Parathyroid adenoma (tissue), 2 donors: ENCODE results near the gene KAZN.

Experiments
- H2AFZ ChIP-seq: fragments of 300-600 bp; sonication (generic); one replicate; pipeline ENCODE4 v1.7.0; 2017; ENCODE audit warnings: antibody characterized with exemption, mild to moderate bottlenecking
- H3K27ac ChIP-seq: fragments of 300-600 bp; sonication (generic); one replicate; pipeline ENCODE4 v1.7.0; 2017
- H3K27me3 ChIP-seq: fragments of 300-600 bp; sonication (generic); one replicate; pipeline ENCODE4 v1.7.0; 2017; ENCODE audit warnings: low read length; ENCODE audit not compliant: control insufficient read depth, insufficient read depth
- H3K36me3 ChIP-seq: fragments of 300-600 bp; sonication (generic); one replicate; pipeline ENCODE4 v1.7.0; 2017; ENCODE audit warnings: low read length; ENCODE audit not compliant: control insufficient read depth, insufficient read depth
- H3K4me1 ChIP-seq: fragments of 300-600 bp; sonication (generic); one replicate; pipeline ENCODE4 v1.7.0; 2017; ENCODE audit warnings: control low read depth
- H3K4me2 ChIP-seq: fragments of 300-600 bp; sonication (generic); one replicate; pipeline ENCODE4 v1.7.0; 2017; ENCODE audit warnings: low read length
- H3K4me3 ChIP-seq: fragments of 300-600 bp; sonication (generic); one replicate; pipeline ENCODE4 v1.7.0; 2017; ENCODE audit warnings: low read depth, low read length
- H3K79me2 ChIP-seq: fragments of 300-600 bp; sonication (generic); one replicate; pipeline ENCODE4 v1.7.0; 2017; ENCODE audit warnings: control low read depth
- H3K9ac ChIP-seq: fragments of 300-600 bp; sonication (generic); one replicate; pipeline ENCODE4 v1.7.0; 2017; ENCODE audit warnings: mild to moderate bottlenecking
- H3K9me3 ChIP-seq: fragments of 300-600 bp; sonication (generic); one replicate; pipeline ENCODE4 v1.7.0; 2017; ENCODE audit warnings: low read length; ENCODE audit not compliant: control insufficient read depth
- TF ChIP-seq, protein P1 (sequence below): fragments of 300-600 bp; sonication (generic); IDR thresholded peaks from one replicate; pipeline ENCODE4 v1.7.0; 2017; ENCODE audit warnings: antibody characterized with exemption, mild to moderate bottlenecking
- donor health status: primary hyperparathyroidism.

The KAZN gene

DNA sequence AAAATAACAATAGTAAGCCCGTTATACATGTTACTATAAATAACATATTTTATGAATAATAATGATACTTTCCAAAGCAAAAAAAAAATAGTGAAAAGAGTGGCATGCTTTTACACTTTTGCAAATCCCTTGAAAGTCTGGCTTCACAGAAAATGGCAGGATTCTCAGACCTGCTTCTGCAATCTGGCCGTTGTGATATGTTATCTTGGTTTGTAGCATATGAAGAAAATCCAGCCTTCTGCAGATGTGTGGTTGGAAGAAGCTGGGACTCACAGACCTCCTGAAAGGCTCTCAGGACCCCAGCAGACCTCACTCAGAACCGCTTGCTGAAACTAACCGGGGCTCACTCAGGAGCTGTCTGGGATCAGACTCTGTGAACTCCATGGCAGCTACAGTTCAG, 299.1 kb downstream of the KAZN start:
- H3K36me3 ChIP-seq = no peaks in the 10 kb centered on the region
- H3K4me3 ChIP-seq = no peak overlapping the region
- no peaks in the 10 kb centered on the region for H3K9me3 ChIP-seq
- no peak overlapping the region for H3K4me2 ChIP-seq
- H3K27me3 ChIP-seq = no peaks in the 10 kb centered on the region
- H3K4me1 ChIP-seq = peaks cover 12% of the 10 kb centered on the region
- no peaks in the 10 kb centered on the region for H3K79me2 ChIP-seq
- H2AFZ ChIP-seq = no peak overlapping the region
- no peak overlapping the region for H3K9ac ChIP-seq
- TF ChIP-seq, protein P1, sequence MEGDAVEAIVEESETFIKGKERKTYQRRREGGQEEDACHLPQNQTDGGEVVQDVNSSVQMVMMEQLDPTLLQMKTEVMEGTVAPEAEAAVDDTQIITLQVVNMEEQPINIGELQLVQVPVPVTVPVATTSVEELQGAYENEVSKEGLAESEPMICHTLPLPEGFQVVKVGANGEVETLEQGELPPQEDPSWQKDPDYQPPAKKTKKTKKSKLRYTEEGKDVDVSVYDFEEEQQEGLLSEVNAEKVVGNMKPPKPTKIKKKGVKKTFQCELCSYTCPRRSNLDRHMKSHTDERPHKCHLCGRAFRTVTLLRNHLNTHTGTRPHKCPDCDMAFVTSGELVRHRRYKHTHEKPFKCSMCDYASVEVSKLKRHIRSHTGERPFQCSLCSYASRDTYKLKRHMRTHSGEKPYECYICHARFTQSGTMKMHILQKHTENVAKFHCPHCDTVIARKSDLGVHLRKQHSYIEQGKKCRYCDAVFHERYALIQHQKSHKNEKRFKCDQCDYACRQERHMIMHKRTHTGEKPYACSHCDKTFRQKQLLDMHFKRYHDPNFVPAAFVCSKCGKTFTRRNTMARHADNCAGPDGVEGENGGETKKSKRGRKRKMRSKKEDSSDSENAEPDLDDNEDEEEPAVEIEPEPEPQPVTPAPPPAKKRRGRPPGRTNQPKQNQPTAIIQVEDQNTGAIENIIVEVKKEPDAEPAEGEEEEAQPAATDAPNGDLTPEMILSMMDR = no peak
- H3K27ac ChIP-seq = no peak overlapping the region

DNA sequence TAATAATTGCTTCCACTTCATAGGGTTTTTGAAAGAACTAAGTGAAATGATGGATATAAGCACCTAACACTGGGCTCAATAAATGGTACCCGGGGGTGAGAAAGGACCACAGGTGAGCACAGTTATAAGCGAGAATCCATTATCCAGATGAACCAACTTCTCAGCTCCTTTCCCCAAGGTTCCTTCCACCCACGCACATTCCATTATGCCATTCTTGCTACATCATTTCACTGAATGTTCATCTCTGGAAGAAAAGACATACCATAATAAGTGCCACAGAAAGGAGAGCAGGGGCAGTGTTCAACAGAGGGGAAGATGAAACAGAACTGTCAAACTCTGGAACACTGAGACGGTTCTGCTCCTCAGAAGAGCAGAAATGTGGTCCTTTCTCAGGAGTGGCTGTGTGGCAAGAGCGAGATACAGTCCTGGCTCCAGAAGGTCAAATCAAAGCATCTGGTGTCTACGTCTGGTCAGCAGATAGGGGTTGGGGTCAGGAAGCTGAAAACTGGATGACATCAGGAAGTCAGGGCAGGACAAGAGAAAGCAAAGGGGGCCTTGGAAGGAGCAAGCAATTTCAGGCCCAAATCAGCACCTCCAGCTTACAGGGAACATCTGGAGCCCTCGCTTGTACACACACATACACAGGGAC, 299.6 kb downstream of the KAZN start:
- TF ChIP-seq, protein P1 = no peak
- H3K27me3 ChIP-seq = no peaks in the 10 kb centered on the region
- no peak overlapping the region for H3K27ac ChIP-seq
- H3K4me1 ChIP-seq = peaks cover 12% of the 10 kb centered on the region
- no peaks in the 10 kb centered on the region for H3K9me3 ChIP-seq
- no peaks in the 10 kb centered on the region for H3K36me3 ChIP-seq
- no peak overlapping the region for H2AFZ ChIP-seq
- no peak overlapping the region for H3K9ac ChIP-seq
- H3K4me2 ChIP-seq = no peak overlapping the region
- no peaks in the 10 kb centered on the region for H3K79me2 ChIP-seq
- H3K4me3 ChIP-seq = no peak overlapping the region

DNA sequence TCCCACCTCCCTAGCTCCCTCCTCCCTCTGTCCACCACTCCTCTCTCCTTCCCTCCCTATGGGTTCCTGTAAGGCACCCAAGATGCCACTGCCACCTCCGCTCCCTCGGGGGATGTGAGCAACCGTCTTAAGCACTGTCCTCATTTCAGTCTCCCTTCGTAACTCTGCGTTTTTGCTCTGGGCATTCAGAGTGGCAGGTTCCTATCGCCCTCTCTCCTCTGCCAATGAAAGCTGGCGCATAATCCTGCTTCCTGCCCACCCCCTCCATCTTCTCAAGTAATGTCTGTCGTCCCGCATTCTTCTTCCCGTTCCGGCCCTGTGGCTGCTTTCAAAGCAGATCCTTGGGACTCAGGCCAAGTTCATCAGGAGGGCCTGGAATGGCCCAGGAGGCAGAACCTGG, 301.2 kb downstream of the KAZN start:
- H3K27me3 ChIP-seq = no peaks in the 10 kb centered on the region
- H3K79me2 ChIP-seq = no peaks in the 10 kb centered on the region
- H3K9ac ChIP-seq = no peak overlapping the region
- peak overlapping the region; percentile 78 for H2AFZ ChIP-seq
- H3K4me3 ChIP-seq = no peak overlapping the region
- H3K4me1 ChIP-seq = peaks cover 12% of the 10 kb centered on the region
- H3K9me3 ChIP-seq = no peaks in the 10 kb centered on the region
- H3K36me3 ChIP-seq = no peaks in the 10 kb centered on the region
- TF ChIP-seq, protein P1 = no peak
- H3K27ac ChIP-seq = peak overlapping the region; percentile 86
- H3K4me2 ChIP-seq = no peak overlapping the region

DNA sequence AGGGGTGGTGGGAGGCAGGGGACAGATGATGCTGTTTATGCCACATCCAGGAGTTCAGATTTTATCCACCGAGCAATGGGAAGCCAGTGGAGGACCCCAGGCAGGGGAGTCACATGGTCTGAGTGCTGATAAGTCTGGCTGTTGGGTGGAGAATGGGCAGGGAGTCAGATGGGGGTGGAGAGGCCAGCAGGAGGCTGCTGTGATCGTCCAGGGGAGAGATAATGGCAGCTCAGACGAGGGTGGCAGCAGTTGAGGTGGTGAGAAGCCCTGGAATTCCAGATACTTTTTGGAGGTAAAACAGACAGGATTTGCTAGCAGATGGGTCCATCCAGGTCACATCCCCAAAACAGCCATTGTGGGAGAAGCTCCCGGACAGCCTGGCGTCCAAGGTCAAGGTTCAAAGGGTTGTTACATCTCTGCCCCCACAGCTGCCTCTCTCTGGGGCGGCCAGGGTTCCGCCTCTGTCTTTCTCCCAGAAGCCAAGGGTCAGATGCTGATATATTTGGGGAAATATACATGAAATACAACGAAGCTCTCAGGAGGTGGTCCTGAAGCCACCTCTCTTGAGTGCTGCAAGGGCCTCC, 303.0 kb downstream of the KAZN start:
- Histone ChIP-seq H3K4me3 (no peak overlapping the region), H3K9me3 (no peaks in the 10 kb centered on the region), H3K4me1 (peaks cover 12% of the 10 kb centered on the region), H3K36me3 (no peaks in the 10 kb centered on the region), H3K27me3 (no peaks in the 10 kb centered on the region), H3K27ac (no peak overlapping the region), H2AFZ (no peak overlapping the region), H3K79me2 (no peaks in the 10 kb centered on the region), H3K9ac (no peak overlapping the region), H3K4me2 (no peak overlapping the region)
- TF ChIP-seq, protein P1 = no peak

DNA sequence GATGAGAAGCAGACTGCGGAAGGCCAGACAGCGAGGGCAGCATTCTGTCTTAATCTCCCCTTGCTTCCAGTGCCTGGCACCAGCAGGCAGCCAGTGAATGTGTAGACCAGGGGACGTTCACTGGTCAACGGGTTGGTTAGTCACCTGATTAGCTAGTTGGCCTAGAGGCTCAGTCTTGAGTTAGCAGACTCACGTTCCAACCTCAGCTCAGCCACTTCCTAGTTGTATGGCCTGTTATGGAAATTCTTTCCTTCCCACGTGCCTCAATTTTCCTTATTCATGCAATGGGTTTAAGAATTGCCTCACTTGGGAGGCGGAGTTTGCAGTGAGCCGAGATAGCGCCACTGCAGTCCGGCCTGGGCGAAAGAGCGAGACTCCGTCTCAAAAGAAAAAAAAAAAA, 305.4 kb downstream of the KAZN start:
- Histone ChIP-seq H3K79me2 (no peaks in the 10 kb centered on the region), H3K9me3 (no peaks in the 10 kb centered on the region), H3K27ac (no peak overlapping the region), H3K4me3 (no peak overlapping the region), H3K4me1 (peaks cover 4% of the 10 kb centered on the region), H3K27me3 (no peaks in the 10 kb centered on the region), H2AFZ (no peak overlapping the region), H3K36me3 (no peaks in the 10 kb centered on the region), H3K9ac (no peak overlapping the region), H3K4me2 (no peak overlapping the region)
- TF ChIP-seq, protein P1 = no peak
